Kidney epithelial cell (primary cell): ENCODE data around the gene NACAD. TPM values are rescaled to one million over a fixed set of nuclear protein-coding genes. Genes with fewer than 3 reads are reported as not detected.

ENCODE experiments used
- DNase-seq: peaks from one replicate; pipeline ENCODE4 v3.0.0-alpha.2; 2010; ENCODE audit warnings: low read depth
- H3K27me3 ChIP-seq: 2 replicates; pipeline ENCODE4 v1.6.0; 2011; ENCODE audit warnings: low read length; ENCODE audit not compliant: control insufficient read depth, insufficient read depth
- H3K36me3 ChIP-seq: 2 replicates; pipeline ENCODE4 v1.5.1; 2011; ENCODE audit warnings: low read length; ENCODE audit not compliant: control insufficient read depth, insufficient read depth
- H3K4me3 ChIP-seq: 2 replicates; pipeline ENCODE4 v1.5.1; 2011; ENCODE audit warnings: low read depth, mild to moderate bottlenecking, control low read depth, low read length
- CTCF ChIP-seq: IDR thresholded peaks from 2 replicates; pipeline ENCODE4 v1.5.1; 2011; ENCODE audit warnings: mild to moderate bottlenecking, moderate library complexity, low read length, control low read depth, inconsistent platforms; ENCODE audit not compliant: insufficient read depth, poor library complexity, severe bottlenecking
- total RNA-seq: library from RNA; depleted of rRNA; stranded (reverse); fragments of >200 nt; gene quantifications from 2 replicates; pipeline ENCODE4 v1.2.3, GENCODE V29; 2015

NACAD gene
- total RNA-seq, 1 donor from 2014 or later: 4.9 TPM

GRCh38 chr7:45080958-45081669 is 7.7 kb downstream of the NACAD start:
- no peaks in the 10 kb centered on the region for H3K27me3 ChIP-seq
- no peak for DNase-seq
- H3K4me3 ChIP-seq: no peak overlapping the region
- H3K36me3 ChIP-seq: no peaks in the 10 kb centered on the region
- no peak for TF ChIP-seq CTCF

GRCh38 chr7:45080265-45080957 is 8.4 kb downstream of the NACAD start:
- no peaks in the 10 kb centered on the region for H3K27me3 ChIP-seq
- H3K36me3 ChIP-seq: no peaks in the 10 kb centered on the region
- no peak overlapping the region for H3K4me3 ChIP-seq
- no peak for DNase-seq
- TF ChIP-seq CTCF: no peak

GRCh38 chr7:45078125-45078681 is 10.6 kb downstream of the NACAD start:
- no peak for DNase-seq
- Histone ChIP-seq H3K4me3 (no peak overlapping the region), H3K27me3 (no peaks in the 10 kb centered on the region), H3K36me3 (no peaks in the 10 kb centered on the region)
- no peak for TF ChIP-seq CTCF

- DNase-seq: no peak
- no peak overlapping the region for H3K4me3 ChIP-seq
- no peak for TF ChIP-seq CTCF
- no peaks in the 10 kb centered on the region for H3K27me3 ChIP-seq
- H3K36me3 ChIP-seq: peaks cover 1% of the 10 kb centered on the region
Measured at GRCh38 chr7:45077579-45077978, 11.2 kb downstream of the NACAD start.

GRCh38 chr7:45076946-45077345 is 11.8 kb downstream of the NACAD start:
- Histone ChIP-seq H3K4me3 (no peak overlapping the region), H3K27me3 (no peaks in the 10 kb centered on the region), H3K36me3 (peaks cover 1% of the 10 kb centered on the region)
- DNase-seq: no peak
- TF ChIP-seq CTCF: no peak
